NCI-H1694 (cell line): ENCODE measurements around the gene SSTR3.

ENCODE experiments used
- DNase-seq: peaks from one replicate; lab custom pipeline; 2025; lab: John Stamatoyannopoulos, UW

The SSTR3 gene

GRCh38 chr22:37167176-37167980 lies 44.9 kb downstream of the SSTR3 start:
- no peak for DNase-seq

- DNase-seq = peak; percentile 48
Measured at GRCh38 chr22:37166675-37167066, 45.6 kb downstream of the SSTR3 start.

- no peak for DNase-seq
Measured at GRCh38 chr22:37165940-37166674, 46.2 kb downstream of the SSTR3 start.

- no peak for DNase-seq
Measured at GRCh38 chr22:37165066-37165465, 47.2 kb downstream of the SSTR3 start.

- no peak for DNase-seq
Measured at GRCh38 chr22:37164505-37164887, 47.8 kb downstream of the SSTR3 start.

GRCh38 chr22:37163575-37164504 lies 48.4 kb downstream of the SSTR3 start:
- DNase-seq = no peak

- no peak for DNase-seq
Measured at GRCh38 chr22:37163096-37163489, 49.2 kb downstream of the SSTR3 start.

GRCh38 chr22:37162221-37163095 lies 49.8 kb downstream of the SSTR3 start:
- no peak for DNase-seq

GRCh38 chr22:37161443-37161842 lies 50.8 kb downstream of the SSTR3 start:
- no peak for DNase-seq

- no peak for DNase-seq
Measured at GRCh38 chr22:37160027-37160426, 52.2 kb downstream of the SSTR3 start.

- DNase-seq = no peak
Measured at GRCh38 chr22:37158963-37159290, 53.4 kb downstream of the SSTR3 start.

- no peak for DNase-seq
Measured at GRCh38 chr22:37157516-37158285, 54.6 kb downstream of the SSTR3 start.

- no peak for DNase-seq
Measured at GRCh38 chr22:37156686-37157435, 55.4 kb downstream of the SSTR3 start.

- no peak for DNase-seq
Measured at GRCh38 chr22:37155971-37156370, 56.3 kb downstream of the SSTR3 start.

- DNase-seq = no peak
Measured at GRCh38 chr22:37154925-37155712, 57.2 kb downstream of the SSTR3 start.
